H4 (cell line): Measurements from ENCODE around the gene ATOSB. TPM values are rescaled to one million over a fixed set of nuclear protein-coding genes. Genes with fewer than 3 reads are reported as not detected.
"Not testable (repeated sequence)": the region's sequence is repeated elsewhere in the genome, so short reads cannot be mapped to it uniquely, and the experiment has no call there.

Experiments
- DNase-seq: peaks from one replicate; pipeline ENCODE4 v3.0.0-alpha.2; 2015; ENCODE audit warnings: low spot score
- total RNA-seq: library from RNA; depleted of rRNA; stranded (reverse); fragments of >200 nt; shearing (Covaris generic); gene quantifications from 2 replicates; pipeline ENCODE4 v1.2.3, GENCODE V29; 2014; rRNA removed

ATOSB gene, protein sequence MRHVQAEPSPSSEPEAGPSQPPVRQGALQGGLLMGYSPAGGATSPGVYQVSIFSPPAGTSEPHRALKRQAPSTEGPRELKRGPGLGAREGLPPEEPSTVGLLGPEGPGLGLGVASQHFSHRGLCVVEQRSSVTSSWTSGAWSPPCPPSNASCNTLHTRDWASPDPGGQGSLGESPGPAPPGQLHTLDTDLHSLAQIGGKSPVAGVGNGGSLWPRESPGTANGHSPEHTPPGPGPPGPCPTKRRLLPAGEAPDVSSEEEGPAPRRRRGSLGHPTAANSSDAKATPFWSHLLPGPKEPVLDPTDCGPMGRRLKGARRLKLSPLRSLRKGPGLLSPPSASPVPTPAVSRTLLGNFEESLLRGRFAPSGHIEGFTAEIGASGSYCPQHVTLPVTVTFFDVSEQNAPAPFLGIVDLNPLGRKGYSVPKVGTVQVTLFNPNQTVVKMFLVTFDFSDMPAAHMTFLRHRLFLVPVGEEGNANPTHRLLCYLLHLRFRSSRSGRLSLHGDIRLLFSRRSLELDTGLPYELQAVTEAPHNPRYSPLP
- 7.5 and 9.7 TPM in 2 replicates for total RNA-seq

DNA sequence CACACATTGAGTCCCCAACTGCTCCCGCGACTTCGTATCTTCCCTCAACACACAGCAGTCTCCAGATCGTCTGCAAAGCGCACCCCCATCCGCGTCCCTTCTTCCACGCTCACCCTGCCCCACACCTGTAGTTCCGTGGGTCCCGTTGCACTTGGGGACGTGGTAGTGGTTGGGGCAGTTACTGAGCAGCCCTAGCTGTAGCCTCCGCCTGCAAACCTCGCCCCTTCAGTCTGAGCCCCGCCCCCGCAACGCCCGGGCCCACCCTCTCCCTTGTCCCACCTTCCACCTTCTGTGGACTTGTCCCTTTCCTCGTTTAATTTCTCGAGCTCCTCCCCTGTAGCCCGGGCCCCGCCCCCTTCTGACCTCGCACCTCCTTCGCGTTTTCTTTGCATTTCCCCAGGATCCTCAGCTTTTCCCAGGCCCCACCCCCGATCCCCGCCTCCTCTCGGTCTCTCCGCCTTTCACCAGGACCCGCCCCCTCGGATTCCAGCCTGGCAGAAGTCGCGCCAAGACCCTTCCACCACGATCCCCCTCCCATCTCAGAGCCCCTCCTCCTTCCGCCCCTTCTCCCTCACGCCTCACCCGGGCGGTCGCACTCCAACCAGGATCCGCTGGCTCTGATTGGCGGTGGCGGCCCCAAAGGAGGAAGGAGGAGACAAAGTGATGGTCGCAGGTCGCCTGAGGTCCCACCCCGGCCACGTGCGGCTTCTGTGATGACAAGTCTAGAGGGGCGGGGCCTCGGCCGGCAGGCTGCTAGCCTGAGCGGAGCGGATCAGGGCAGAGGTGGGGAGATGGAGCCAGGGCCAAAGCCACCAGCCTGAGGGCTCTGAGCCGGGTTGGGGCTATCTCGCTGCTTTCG lies at the start of gene ATOSB:
ATOSB (minus strand) TSS at position 183 of the 859 bp plus-strand sequence. CDS start 7,588 bp downstream, outside the sequence.
- peak; percentile 99 for DNase-seq

DNA sequence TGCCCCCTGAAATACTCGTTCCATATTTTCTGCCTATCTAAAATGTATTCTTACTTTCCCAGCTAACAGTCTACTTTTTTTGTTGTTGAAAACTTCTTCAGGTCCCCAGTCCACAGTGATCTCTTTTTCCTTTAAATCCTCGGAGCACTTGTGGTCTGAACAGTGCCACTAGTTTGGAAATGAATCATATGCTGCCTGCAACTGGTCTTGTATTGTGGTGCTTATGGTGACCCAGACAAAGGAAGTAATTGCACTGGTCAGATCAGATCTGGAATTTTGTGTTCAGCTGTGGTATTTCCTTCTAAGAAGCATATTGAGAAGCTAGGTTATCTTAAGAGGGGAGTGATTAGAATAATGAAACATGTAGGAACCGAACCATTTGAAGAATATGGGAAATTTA lies 49.0 kb upstream of the ATOSB start:
- DNase-seq: peak; percentile 19

DNA sequence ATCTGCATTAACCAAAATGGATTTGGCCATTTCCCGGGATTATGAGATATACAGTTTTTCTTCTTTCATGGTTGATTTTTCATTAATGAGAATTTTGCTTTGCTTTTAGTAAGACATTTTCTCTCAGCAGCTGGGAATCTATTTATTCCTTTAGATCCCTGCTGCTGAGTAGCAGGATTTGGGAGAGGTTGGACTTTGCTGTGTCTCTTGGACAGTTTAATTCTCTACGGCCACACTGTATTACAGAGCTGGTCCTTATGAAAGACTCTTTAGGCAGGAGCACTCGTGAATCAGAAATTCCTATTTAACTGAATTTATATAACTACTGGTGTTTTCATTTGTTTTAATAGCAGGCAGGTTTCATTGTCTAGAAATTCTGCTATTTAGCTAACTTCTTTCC lies 47.8 kb upstream of the ATOSB start:
- DNase-seq: no peak

DNA sequence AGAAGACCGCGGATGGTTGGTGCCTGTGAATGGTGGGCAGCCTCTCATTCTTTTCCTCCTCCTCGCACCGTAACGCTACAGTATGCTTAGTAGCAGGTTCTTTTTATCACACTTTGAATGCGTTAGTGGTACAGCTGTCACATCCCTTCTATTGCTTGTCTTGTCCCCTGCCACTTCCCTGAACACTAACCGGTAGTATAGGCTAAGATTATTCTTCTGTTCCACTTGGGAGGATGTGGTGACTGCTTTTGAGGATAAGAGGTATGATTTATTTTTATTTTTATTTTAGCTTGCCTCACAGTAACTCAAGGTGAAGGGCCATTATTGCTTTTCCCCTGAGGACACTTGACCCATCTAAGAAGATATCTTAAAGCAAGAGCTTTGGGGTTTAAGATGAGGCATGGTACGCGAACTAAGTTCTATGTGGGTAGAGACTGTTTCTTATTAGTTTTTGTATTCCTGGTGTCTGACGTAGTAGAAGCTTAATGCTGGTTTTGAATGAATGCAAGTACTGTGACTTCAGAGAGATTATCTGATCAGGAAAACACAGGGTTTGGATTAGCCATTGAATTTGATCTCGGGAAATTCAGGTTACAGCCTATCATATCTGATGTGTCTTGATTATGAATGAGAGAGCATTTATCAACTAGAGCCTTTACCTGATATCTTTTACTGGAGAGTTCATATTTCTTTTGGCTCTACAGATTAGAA lies 47.1 kb upstream of the ATOSB start:
- no peak for DNase-seq

DNA sequence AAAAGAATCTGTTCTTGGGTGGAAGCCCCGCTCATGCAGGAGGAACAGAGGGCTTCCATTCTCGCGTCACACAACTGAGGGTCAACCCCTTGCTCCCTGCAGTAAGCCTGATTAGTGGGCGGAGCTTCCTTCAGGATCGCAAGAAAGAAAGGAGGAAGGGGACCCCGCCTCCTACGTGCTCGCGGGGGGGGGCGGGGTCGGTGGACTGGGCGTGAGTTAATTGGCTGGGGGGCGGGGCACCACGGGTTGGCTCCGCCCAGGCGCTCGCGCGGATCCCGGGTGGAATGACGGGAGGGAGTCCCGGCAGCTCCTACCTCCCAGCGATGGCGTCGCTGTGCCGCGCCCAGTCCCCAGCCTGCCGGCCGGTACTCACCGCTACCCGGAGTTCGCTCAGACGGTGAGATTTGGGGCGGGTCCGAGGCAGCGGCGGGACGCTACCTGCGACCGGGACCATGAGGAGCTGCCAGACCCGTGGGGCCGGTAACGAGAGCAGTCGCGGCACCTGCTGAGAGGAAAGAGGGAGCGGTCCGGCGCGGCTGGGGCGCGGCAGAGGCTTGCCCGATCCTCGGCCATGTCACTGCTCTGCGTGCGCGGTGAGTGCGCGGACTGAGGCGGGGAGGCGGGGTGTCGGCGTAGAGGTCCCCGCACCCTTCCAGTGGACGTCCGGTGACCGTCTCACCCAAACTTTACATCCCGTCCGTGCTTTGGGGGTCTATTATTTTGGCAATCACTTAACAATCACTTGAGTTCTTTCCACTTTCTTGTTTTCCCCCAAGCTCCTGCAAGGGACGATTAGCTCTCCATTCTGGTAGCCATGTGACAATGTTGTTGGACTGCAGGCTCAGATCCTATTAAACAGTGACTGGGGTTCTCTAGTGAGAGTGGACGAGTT lies 46.3 kb upstream of the ATOSB start, which contains the start of gene UNC13B:
UNC13B (plus strand) TSS at position 297 of the 892 bp plus-strand sequence; CDS start at position 572, 275 bp downstream.
- DNase-seq: peak; percentile 89

DNA sequence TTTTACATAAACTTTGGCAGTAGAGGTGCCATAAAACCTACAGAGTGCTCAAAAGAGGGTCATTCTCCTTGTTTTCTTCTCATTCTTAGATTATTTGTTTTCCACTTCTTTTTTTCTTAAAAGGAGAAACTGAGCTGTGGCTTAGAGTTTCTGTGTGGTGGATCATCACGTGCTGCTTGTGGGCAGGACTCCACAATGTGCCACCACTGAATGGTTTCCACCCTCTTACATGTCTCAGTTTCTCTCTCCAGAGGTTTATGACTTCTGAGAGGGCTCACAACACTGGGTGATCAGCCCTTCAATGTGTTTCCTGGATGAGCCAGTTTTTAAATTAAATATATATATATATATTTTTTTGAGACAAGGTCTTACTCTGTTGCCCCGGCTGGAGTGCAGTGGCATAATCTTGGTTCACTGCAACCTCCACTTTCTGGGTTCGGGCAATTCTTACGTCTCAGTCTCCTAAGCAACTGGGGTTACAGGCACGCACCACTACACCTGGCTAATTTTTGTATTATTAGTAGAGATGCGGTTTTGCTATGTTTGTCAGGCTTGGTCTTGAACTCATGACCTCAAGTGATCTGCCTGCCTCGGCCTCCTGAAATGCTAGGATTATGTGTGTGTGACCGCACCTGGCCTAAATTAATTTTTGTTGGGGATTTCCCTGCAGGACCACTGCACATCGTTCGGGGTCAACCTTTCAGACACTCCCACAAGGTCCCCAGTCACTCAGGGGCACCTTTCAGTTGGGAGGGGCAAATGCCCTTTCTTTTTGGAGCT lies 43.0 kb upstream of the ATOSB start:
- no peak for DNase-seq

DNA sequence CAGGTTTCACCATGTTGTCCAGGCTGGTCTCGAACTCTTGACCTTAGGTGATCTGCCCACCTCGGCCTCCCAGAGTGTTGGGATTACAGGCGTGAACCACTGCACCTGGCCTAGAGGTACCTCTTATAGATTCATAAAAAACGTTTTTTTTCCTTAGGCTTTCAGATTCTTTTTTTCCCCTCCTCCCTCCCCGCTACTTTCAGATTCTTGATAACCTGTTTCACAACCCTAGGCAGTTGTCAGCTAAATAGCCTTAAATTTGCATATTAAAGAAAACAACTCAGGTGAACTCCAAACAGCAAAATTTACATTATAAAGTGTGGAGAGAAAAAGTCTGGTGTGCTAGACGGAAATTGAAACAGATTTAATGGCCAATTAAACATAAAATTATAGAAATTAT lies 42.2 kb upstream of the ATOSB start:
- DNase-seq: not testable (repeated sequence)

DNA sequence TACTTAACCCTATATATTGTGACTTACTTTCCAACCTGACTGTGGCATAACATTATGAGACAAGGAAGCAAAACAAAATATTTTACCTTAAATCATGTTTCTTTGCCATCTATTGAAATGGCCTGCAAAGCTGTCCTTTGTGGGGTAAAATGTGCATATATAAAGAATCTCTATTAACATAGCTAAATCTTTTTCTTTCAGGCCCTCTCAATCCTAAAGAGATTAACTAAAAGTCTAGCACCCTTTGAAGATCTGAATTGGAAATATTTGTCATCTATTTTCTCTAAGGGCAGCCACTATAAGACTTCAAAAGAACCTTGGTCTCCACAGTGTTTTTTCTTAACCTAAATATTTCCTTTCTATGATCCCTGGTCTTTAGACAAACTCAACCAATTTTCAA lies 41.1 kb upstream of the ATOSB start:
- DNase-seq: no peak

DNA sequence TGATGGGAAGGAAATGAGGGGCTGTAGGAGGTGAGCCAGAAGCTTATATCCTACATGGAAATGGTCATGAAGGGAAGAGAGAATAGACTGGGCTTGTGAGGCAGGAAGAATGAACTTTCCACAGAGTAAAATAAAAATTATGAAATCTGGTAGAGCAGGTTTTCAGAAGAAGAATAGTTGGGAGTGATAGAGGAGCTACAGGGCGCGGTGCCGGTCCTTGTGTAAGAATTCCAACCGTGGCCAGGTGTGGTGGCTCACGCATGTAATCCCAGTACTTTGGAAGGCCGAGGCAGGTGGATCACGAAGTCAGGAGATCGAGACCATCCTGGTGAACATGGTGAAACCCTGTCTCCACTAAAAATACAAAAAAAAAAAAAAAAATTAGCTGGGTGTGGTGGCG lies 37.3 kb upstream of the ATOSB start:
- no peak for DNase-seq

DNA sequence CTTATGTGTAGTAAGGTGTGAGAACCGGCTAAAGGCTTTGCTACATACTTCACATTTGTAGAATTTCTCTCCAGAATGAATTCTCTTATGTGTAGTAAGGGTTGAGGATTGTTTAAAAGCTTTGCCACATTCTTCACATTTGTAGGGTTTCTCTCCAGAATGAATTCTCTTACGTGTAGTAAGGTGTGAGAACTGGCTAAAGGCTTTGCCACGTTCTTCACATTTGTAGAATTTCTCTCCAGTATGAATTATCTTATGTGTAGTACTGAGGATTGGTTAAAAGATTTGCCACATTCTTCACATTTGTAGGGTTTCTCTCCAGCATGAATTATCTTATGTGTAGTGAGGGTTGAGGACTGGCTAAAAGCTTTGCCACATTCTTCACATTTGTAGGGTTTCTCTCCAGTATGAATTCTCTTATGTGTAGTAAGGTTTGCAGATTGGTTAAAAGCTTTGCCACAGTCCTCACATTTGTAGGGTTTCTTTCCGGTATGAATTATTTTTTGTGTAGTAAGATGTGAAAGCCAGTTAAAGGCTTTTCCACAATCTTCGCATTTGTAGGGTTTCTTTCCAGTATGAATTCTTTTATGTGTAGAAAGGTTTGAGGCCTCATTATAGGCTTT lies 32.4 kb upstream of the ATOSB start:
- not testable (repeated sequence) for DNase-seq

DNA sequence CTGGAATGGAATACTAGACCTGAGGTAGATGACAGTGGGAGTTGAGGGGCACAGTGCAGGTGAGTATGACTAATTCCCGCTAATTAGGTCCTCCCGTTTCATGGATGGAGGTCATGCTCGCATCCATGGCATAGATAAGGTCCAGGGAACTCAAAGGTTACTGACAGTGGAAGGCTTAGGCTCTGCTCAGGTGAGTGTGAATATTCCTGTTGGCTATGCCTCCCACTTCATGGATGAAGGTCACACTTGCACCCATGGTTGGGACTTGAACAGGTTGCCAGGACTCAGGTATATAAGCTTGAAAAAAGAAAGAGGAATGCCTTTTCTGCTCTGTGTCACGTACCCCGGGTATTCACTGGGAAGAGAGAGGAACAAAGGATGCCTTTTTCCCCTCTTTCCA lies 26.4 kb upstream of the ATOSB start:
- DNase-seq: no peak

DNA sequence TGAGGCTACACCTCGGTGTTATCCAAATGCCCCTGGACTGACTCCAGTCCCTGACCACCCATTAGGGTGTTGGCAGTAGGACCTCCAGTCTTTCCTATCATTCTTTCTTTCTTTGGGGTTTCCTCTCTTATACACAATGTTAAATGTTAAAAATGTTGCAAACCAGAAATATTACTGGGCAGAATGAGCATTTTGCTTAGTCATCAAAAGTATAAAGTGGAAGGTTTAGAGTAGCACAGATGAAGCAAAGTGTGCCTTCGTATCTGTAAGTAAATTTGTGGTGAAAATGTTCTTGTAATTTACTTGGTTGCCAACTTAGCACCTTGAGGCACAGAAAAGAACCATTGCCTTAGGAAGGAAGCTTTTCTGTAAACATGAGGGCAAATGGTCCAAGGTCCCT lies 24.4 kb upstream of the ATOSB start:
- DNase-seq: no peak

DNA sequence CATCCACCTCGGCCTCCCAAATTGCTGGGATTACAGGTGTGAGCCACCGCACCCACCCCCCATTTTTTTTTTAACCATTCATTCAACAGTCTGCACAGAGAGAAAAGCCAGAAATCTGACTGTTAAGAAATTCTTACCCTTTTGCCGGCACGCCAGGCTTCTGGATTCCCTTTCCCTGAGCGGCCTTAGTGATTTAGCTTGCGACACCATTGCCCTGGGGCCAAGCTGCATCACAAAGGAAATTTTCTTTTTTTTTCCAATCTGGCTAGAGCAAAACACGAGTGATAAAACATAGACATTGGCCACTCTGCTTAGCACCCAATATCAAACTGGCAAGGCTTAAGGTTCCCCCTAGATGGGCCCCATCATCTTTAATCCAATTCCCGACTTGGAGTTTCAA lies 21.2 kb upstream of the ATOSB start:
- DNase-seq: no peak

DNA sequence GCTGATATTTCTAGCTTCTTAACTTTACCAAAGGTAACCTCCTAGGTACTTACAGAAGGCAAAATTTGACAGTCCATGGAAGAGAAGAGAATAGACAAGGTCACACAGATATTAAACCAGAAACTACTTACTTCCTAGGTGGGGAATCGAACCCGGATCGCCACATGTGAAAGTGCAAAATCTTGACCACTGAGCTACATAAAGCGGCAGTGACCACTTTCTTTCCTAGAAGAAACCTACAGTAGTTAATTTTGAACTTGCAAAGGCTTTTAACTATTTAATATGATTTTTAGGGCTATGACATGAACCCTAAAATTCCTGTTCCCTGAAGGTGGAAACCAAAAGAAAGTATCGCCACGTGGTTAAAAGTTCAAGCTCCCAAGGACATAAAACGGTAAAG lies 20.3 kb upstream of the ATOSB start:
- DNase-seq: no peak

DNA sequence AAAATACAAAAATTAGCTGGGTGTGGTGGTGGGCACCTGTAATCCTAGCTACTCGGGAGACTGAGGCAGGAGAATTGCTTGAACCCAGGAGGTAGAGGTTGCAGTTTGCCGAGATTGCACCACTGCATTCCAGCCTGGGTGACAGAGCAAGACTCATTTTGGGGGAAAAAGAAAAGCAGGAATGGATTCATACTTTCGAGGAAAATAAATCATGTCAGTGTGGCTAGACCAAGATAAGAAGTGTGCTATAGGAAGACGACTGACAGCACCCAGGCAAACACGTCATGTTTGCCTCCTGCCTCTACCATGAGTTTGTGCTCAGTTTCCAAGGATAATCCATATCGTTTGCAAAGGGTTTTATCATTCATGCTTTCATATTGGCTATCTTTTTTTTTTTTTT lies 19.3 kb upstream of the ATOSB start:
- DNase-seq: no peak

DNA sequence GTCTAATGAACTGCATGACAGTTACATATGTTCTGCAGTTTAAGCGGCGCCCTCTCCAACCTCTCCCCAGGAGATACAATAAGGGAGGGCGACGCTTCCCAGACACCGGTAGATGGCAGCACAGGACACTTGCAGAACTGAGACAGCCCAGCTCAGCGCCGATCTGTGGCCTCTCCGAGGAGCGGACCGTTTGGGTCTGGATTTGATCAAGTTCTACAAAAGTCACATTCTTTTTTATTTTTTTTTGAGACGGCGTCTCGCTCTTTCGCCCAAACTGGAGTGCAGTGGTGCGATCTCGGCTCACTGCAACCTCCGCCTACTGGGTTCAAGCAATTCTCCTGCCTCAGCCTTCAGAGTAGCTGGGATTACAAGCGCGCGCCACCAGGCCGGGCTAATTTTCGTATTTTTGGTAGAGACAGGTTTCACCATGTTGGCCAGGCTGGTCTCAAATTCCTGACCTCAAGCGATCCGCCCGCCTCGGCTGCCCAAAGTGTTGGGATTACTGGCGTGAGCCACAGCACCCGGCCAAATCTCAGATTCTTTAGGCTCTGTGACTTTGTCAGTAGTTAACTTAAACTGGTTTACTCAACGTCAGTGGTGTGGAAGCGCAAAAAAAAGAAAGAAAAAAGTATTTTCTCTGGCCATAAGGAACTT lies 1.4 kb upstream of the ATOSB start:
- peak; percentile 92 for DNase-seq

DNA sequence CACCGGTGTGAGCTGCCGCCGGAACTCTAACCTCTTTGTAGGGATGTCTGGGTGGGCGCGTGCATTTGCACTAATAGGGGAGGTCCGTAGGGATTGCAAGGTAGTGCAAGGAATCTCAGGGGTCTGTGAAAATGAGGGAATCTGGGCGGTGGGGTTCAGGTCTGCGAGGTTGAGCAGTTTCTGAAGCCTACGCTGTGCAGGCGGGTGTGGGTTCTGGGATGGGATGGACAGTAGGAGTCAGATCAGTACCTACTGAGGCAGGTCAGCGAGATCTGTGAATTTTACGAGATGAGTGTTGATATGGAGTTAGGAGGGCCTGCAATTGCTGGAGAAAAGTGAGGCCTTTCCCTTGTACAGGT lies 856 bp upstream of the ATOSB start:
- DNase-seq: no peak

DNA sequence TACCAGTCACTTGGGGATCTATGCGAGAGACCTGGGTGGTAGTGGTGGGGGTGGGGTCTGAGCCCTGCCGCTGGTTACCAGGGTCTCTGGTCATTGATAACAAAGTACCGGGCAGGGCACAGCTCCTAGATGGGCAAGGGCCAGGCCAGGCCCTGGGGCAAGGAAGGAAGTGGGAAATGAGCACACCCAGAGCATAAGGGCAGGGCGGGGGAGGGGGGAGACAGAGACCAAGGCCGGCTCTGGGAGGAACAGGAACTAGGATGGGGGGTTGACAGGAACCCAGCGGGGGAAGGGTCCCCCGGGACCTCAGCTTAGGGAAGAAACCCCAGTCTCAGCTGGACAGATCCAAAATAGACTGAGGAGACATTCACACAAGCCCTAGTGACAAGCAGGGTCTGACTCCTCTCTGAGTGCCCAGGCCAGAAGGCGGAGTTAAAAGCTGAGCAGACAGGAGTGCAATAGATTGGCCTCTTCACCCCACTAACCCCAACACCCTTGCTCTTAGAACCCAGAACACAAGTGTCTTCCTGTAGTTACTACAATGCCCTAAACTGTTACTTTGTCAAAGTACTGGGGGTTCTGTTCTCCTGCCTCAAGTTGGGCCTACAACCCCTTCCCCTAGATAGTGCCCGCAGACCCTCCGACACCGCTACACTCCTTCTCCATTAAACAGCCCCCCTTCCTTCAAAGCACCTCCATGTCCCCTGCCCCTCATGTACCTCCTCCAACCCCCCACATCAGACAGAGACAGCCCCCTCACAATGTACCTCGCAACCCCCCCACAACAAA lies 628 bp downstream of the ATOSB start:
- peak; percentile 50 for DNase-seq
